CD14-positive monocyte (primary cell): ENCODE measurements around the gene DTNB. TPM values are rescaled to one million over a fixed set of nuclear protein-coding genes. Genes with fewer than 3 reads are reported as not detected.
A peak's percentile ranks its signal among the peaks of the same experiment; 100 is the strongest.
"Not testable (repeated sequence)": the region's sequence is repeated elsewhere in the genome, so short reads cannot be mapped to it uniquely, and the experiment has no call there.

Experiments used
- DNase-seq, 3 donors: peaks; one replicate each; pipeline ENCODE4 v3.0.0-alpha.2; 2011 to 2022
- H2AFZ ChIP-seq: 2 replicates; pipeline ENCODE4 v1.6.0; 2012; ENCODE audit warnings: mild to moderate bottlenecking, low read depth, low read length, inconsistent platforms; ENCODE audit not compliant: insufficient read depth, poor library complexity, severe bottlenecking
- H3K27ac ChIP-seq, 2 donors: 1 replicate in 1 of 2; 2 replicates in 1 of 2; pipeline ENCODE4 v1.5.1; 2012 to 2013; ENCODE audit warnings: low read length in 2 of 2, control low read depth in 1 of 2, inconsistent platforms in 1 of 2, low read depth in 1 of 2, mild to moderate bottlenecking in 1 of 2
- H3K27me3 ChIP-seq, 2 donors: one replicate each; pipeline versions ENCODE4 v1.6.0 to v1.6.1; 2011 to 2013; ENCODE audit warnings: low read length in 2 of 2; ENCODE audit not compliant: control insufficient read depth in 2 of 2, insufficient read depth in 2 of 2
- H3K36me3 ChIP-seq, 2 donors: replicated peaks in 1 of 2; 1 replicate in 1 of 2; 2 replicates in 1 of 2; pipeline versions ENCODE4 v1.5.1 to v1.6.1; 2012 to 2013; ENCODE audit warnings: low read length in 2 of 2, control low read depth in 1 of 2, inconsistent platforms in 1 of 2, mild to moderate bottlenecking in 1 of 2; ENCODE audit not compliant: insufficient read depth in 2 of 2, control insufficient read depth in 1 of 2
- H3K4me1 ChIP-seq, 2 donors: 1 replicate in 1 of 2; 2 replicates in 1 of 2; pipeline versions ENCODE4 v1.5.1 to v1.6.1; 2012 to 2013; ENCODE audit warnings: low read length in 2 of 2, control low read depth in 1 of 2, inconsistent platforms in 1 of 2, mild to moderate bottlenecking in 1 of 2, moderate library complexity in 1 of 2; ENCODE audit not compliant: insufficient read depth in 2 of 2, control insufficient read depth in 1 of 2
- H3K4me2 ChIP-seq: replicated peaks from 2 replicates; pipeline ENCODE3; 2012; ENCODE audit warnings: low read length, moderate library complexity, mild to moderate bottlenecking; ENCODE audit not compliant: poor library complexity, severe bottlenecking; ENCODE audit errors: extremely low read depth
- H3K4me3 ChIP-seq, 3 experiments: fragments of 200-600 bp in 1 of 3; sonication (generic) in 1 of 3; replicated peaks in 1 of 3; 1 replicate in 2 of 3; 2 replicates in 1 of 3; pipeline ENCODE4 v1.5.1; 2011 to 2013; ENCODE audit warnings: low read length in 3 of 3, mild to moderate bottlenecking in 3 of 3, control low read depth in 2 of 3, low read depth in 2 of 3, inconsistent platforms in 1 of 3, moderate library complexity in 1 of 3
- H3K79me2 ChIP-seq: 2 replicates; pipeline ENCODE4 v1.6.0; 2012; ENCODE audit warnings: mild to moderate bottlenecking, control low read depth, inconsistent platforms, low read length, moderate library complexity; ENCODE audit not compliant: insufficient read depth
- H3K9ac ChIP-seq: 2 replicates; pipeline ENCODE4 v1.6.0; 2017; ENCODE audit warnings: low read length, mild to moderate bottlenecking; ENCODE audit not compliant: insufficient read depth, poor library complexity, severe bottlenecking
- H3K9me3 ChIP-seq, 2 donors: replicated peaks in 1 of 2; 1 replicate in 1 of 2; 2 replicates in 1 of 2; pipeline versions ENCODE4 v1.5.1 to v1.6.1; 2012 to 2013; ENCODE audit warnings: low read length in 2 of 2, control low read depth in 1 of 2; ENCODE audit not compliant: control insufficient read depth in 1 of 2, insufficient read depth in 1 of 2
- H4K20me1 ChIP-seq: 2 replicates; pipeline ENCODE4 v1.6.0; 2012; ENCODE audit warnings: mild to moderate bottlenecking, low read length, control low read depth, moderate library complexity; ENCODE audit not compliant: insufficient read depth
- H3K27ac Mint-ChIP-seq, 7 donors: one replicate each; pipeline ENCODE4 v1.8.0; 2020; ENCODE audit warnings: mild to moderate bottlenecking in 7 of 7, mixed read lengths in 7 of 7, moderate library complexity in 6 of 7, inconsistent platforms in 2 of 7
- H3K27me3 Mint-ChIP-seq, 3 donors: one replicate each; pipeline ENCODE4 v1.8.0; 2021 to 2022; ENCODE audit warnings: low read depth in 3 of 3, mild to moderate bottlenecking in 3 of 3, mixed read lengths in 3 of 3, moderate library complexity in 3 of 3, inconsistent platforms in 1 of 3
- H3K36me3 Mint-ChIP-seq, 2 donors: one replicate each; pipeline ENCODE4 v1.8.0; 2020; ENCODE audit warnings: mixed read lengths in 2 of 2, inconsistent platforms in 1 of 2, mild to moderate bottlenecking in 1 of 2
- H3K4me1 Mint-ChIP-seq: one replicate; pipeline ENCODE4 v1.8.0; 2020; ENCODE audit warnings: mild to moderate bottlenecking, mixed read lengths
- H3K4me3 Mint-ChIP-seq, 2 donors: one replicate each; pipeline ENCODE4 v1.8.0; 2020; ENCODE audit warnings: mild to moderate bottlenecking in 2 of 2, mixed read lengths in 2 of 2, moderate library complexity in 1 of 2
- H3K9me3 Mint-ChIP-seq, 7 donors: one replicate each; pipeline ENCODE4 v1.8.0; 2020 to 2022; ENCODE audit warnings: mixed read lengths in 7 of 7, mild to moderate bottlenecking in 6 of 7, moderate library complexity in 6 of 7, inconsistent platforms in 2 of 7
- CTCF ChIP-seq: fragments of 200-600 bp; IDR thresholded peaks from one replicate; pipeline ENCODE4 v1.8.0; 2022; ENCODE audit warnings: antibody characterized with exemption, mild to moderate bottlenecking
- WGBS: methylation state at CpG from one replicate; pipeline ENCODE4 v1.1.5; 2013; ENCODE audit warnings: missing lambda C conversion rate; ENCODE audit not compliant: insufficient coverage; 5-methylcytosine and 5-hydroxymethylcytosine counted together
- intact Hi-C, 2 donors: fragments of 100-400 bp; cut with micrococcal nuclease; formaldehyde crosslinking; loops; one replicate each; pipeline versions ENCODE4 v1.15.0 to v1.15.1; 2023
- polyA plus RNA-seq, 3 donors: library from polyadenylated mRNA; depleted of rRNA in 1 of 3; unstranded in 2 of 3; stranded (reverse) in 1 of 3; fragments of 300-500 nt in 2 of 3; fragments of >200 nt in 1 of 3; fragmentation: Illumina TruSeq in 2 of 3; gene quantifications; 1 replicate in 2 of 3; 2 replicates in 1 of 3; pipeline ENCODE4 v1.2.3, GENCODE V29; 2012 to 2021

The DTNB gene
- polyA plus RNA-seq, 3 donors, result 3.0 to 4.2 (median 3.3) TPM

- Histone ChIP-seq H3K27me3 (no peaks in the 10 kb centered on the region), H3K9me3 (no peaks in the 10 kb centered on the region), H2AFZ (no peak overlapping the region), H3K79me2 (no peaks in the 10 kb centered on the region), H3K27ac (no peak overlapping the region), H3K4me2 (no peak overlapping the region), H3K4me1 (peaks cover 8 to 16% of the 10 kb centered on the region in 2 donors), H3K4me3 (no peak overlapping the region), H4K20me1 (no peaks in the 10 kb centered on the region), H3K36me3 (no peaks in the 10 kb centered on the region), H3K9ac (no peak overlapping the region)
- TF ChIP-seq CTCF, result no peak
- peak overlapping the region in 1 of 7 donors; percentile 3 for H3K27ac Mint-ChIP-seq
- peak overlapping the region in 1 of 2 donors; percentile 24 for H3K4me3 Mint-ChIP-seq
- 93% methylated on average over 2 of the region's 5 CpGs for WGBS
- H3K4me1 Mint-ChIP-seq, result peaks cover 9% of the 10 kb centered on the region
- no peak for DNase-seq
- peaks cover 0 to 2% (median 0%) of the 10 kb centered on the region in 3 donors for H3K27me3 Mint-ChIP-seq
- peaks cover 0 to 8% (median 2%) of the 10 kb centered on the region in 7 donors for H3K9me3 Mint-ChIP-seq
- intact Hi-C loops, result no loop called here
- H3K36me3 Mint-ChIP-seq, result no peaks in the 10 kb centered on the region
Measured at GRCh38 chr2:25707927-25708590, 34.7 kb upstream of the DTNB start.

- H3K9me3 Mint-ChIP-seq, result peaks cover 0 to 13% (median 2%) of the 10 kb centered on the region in 7 donors
- H3K27ac ChIP-seq, H3K27me3 Mint-ChIP-seq, H3K27ac Mint-ChIP-seq, intact Hi-C loops, H3K4me1 Mint-ChIP-seq, H3K4me3 ChIP-seq, H3K79me2 ChIP-seq, H2AFZ ChIP-seq, H3K9ac ChIP-seq, H3K36me3 Mint-ChIP-seq, H4K20me1 ChIP-seq, H3K27me3 ChIP-seq, H3K36me3 ChIP-seq, H3K4me1 ChIP-seq, H3K4me2 ChIP-seq, H3K9me3 ChIP-seq, H3K4me3 Mint-ChIP-seq, DNase-seq: not testable (repeated sequence)
- WGBS, result 98% methylated on average over 19 of the region's 33 CpGs
Measured at GRCh38 chr2:25705575-25705974, 32.2 kb upstream of the DTNB start.
